Caco-2 (cell line): ENCODE results near the gene RHBDD1. TPM values are rescaled to one million over a fixed set of nuclear protein-coding genes. Genes with fewer than 3 reads are reported as not detected.

Experiments used
- BruUV-seq: library from RNA; stranded (reverse); fragments of 400-500 nt; replicated peaks from 2 replicates; lab custom pipeline; 2021; lab: Mats Ljungman, UMichigan
- CTCF ChIA-PET: fragments of 300-600 bp; sonication (Branson Sonifier 250); formaldehyde crosslinking; loops from one replicate; lab custom pipeline; 2022; ENCODE audit warnings: antibody characterized with exemption; lab: Charles Lee
- POLR2A ChIA-PET: fragments of 300-600 bp; sonication (Branson Sonifier 250); formaldehyde crosslinking; loops from one replicate; lab custom pipeline; 2022; ENCODE audit warnings: antibody characterized with exemption; lab: Charles Lee
- DNase-seq, 2 experiments: peaks; one replicate each; pipeline versions ENCODE4 v3.0.0 to v3.0.0-alpha.2; 2020 to 2022
- H3K27me3 ChIP-seq: replicated peaks from 2 replicates; pipeline ENCODE4 v1.6.0; 2011; ENCODE audit warnings: low read length; ENCODE audit not compliant: control insufficient read depth, insufficient read depth
- H3K36me3 ChIP-seq: 2 replicates; pipeline ENCODE4 v1.5.1; 2011; ENCODE audit warnings: low read length; ENCODE audit not compliant: control insufficient read depth, insufficient read depth
- H3K4me1 ChIP-seq: fragments of 250-450 bp; sonication (Bioruptor Pico); 2 replicates; pipeline ENCODE4 v1.5.1; 2020; ENCODE audit warnings: mild to moderate bottlenecking
- H3K4me3 ChIP-seq: 2 replicates; pipeline ENCODE4 v1.5.1; 2011; ENCODE audit warnings: low read depth, mild to moderate bottlenecking, control low read depth, low read length
- H3K9me3 ChIP-seq: fragments of 250-450 bp; sonication (Bioruptor Pico); 2 replicates; pipeline ENCODE4 v1.5.1; 2020; ENCODE audit warnings: mild to moderate bottlenecking, moderate library complexity
- H3K27ac Mint-ChIP-seq: one replicate; pipeline ENCODE4 v1.8.0; 2022; ENCODE audit warnings: mixed read lengths; ENCODE audit not compliant: unreplicated experiment
- H3K27me3 Mint-ChIP-seq: one replicate; pipeline ENCODE4 v1.8.0; 2022; ENCODE audit warnings: mixed read lengths; ENCODE audit not compliant: insufficient read depth, unreplicated experiment
- H3K36me3 Mint-ChIP-seq: one replicate; pipeline ENCODE4 v1.8.0; 2022; ENCODE audit warnings: mild to moderate bottlenecking, mixed read lengths; ENCODE audit not compliant: insufficient read depth, unreplicated experiment
- H3K4me1 Mint-ChIP-seq: one replicate; pipeline ENCODE4 v1.8.0; 2022; ENCODE audit warnings: low read depth, mixed read lengths; ENCODE audit not compliant: unreplicated experiment
- H3K4me3 Mint-ChIP-seq: one replicate; pipeline ENCODE4 v1.8.0; 2022; ENCODE audit warnings: mild to moderate bottlenecking, moderate library complexity, mixed read lengths; ENCODE audit not compliant: unreplicated experiment
- H3K9me3 Mint-ChIP-seq: one replicate; pipeline ENCODE4 v1.8.0; 2022; ENCODE audit warnings: mixed read lengths; ENCODE audit not compliant: unreplicated experiment
- intact Hi-C: fragments of 100-400 bp; cut with micrococcal nuclease; formaldehyde crosslinking; loops from one replicate; pipeline ENCODE4 v1.10.0; 2022; ENCODE audit not compliant: unreplicated experiment
- total RNA-seq: library from RNA; stranded (reverse); gene quantifications from 2 replicates; pipeline ENCODE4 v1.2.3, GENCODE V29; 2022
- TF ChIP-seq, protein P1 (sequence below), 2 experiments: fragments of 200-600 bp in 1 of 2; IDR thresholded peaks; 1 replicate in 1 of 2; 2 replicates in 1 of 2; pipeline versions ENCODE4 v1.5.1 to v1.8.0; 2011 to 2022; ENCODE audit warnings: antibody characterized with exemption in 1 of 2, control low read depth in 1 of 2, inconsistent platforms in 1 of 2, low read depth in 1 of 2, low read length in 1 of 2, mild to moderate bottlenecking in 1 of 2, moderate library complexity in 1 of 2; ENCODE audit not compliant: insufficient read depth in 1 of 2, severe bottlenecking in 1 of 2, unreplicated experiment in 1 of 2

Gene RHBDD1
- total RNA-seq, 1 experiment from 2014 or later: 14.3 TPM

DNA sequence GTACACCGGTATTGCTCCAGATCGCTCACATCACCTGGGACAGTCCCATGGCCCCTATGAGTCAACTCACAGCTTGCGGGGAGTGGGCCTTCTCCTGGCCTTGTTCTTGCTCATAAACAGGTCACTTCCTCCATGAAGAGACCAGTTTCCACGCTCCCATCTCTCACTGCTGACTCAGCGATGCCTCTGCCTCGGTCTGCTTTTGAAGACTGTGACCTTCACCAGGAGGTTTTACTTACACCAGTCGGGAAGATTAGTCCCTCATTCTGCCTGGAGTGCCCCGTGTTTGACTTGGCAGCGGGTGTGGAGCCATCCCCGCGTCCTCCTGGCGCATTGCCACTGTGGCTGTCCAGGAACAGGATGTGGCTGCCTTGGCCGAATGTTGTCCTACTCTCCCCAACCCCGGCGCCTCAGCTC lies 159.8 kb downstream of the RHBDD1 start:
- BruUV-seq: no TSS peak
- H3K27ac Mint-ChIP-seq: no peak overlapping the region
- H3K4me1 Mint-ChIP-seq: no peaks in the 10 kb centered on the region
- ChIA-PET POLR2A (no interaction called here), CTCF (no interaction called here)
- Histone ChIP-seq H3K4me1 (no peaks in the 10 kb centered on the region), H3K9me3 (no peaks in the 10 kb centered on the region), H3K27me3 (no peaks in the 10 kb centered on the region), H3K4me3 (no peak overlapping the region), H3K36me3 (no peaks in the 10 kb centered on the region)
- H3K4me3 Mint-ChIP-seq: no peak overlapping the region
- DNase-seq: no peak
- H3K9me3 Mint-ChIP-seq: no peaks in the 10 kb centered on the region
- H3K27me3 Mint-ChIP-seq: no peaks in the 10 kb centered on the region
- no peaks in the 10 kb centered on the region for H3K36me3 Mint-ChIP-seq
- intact Hi-C loops: no loop called here
- TF ChIP-seq, protein P1, sequence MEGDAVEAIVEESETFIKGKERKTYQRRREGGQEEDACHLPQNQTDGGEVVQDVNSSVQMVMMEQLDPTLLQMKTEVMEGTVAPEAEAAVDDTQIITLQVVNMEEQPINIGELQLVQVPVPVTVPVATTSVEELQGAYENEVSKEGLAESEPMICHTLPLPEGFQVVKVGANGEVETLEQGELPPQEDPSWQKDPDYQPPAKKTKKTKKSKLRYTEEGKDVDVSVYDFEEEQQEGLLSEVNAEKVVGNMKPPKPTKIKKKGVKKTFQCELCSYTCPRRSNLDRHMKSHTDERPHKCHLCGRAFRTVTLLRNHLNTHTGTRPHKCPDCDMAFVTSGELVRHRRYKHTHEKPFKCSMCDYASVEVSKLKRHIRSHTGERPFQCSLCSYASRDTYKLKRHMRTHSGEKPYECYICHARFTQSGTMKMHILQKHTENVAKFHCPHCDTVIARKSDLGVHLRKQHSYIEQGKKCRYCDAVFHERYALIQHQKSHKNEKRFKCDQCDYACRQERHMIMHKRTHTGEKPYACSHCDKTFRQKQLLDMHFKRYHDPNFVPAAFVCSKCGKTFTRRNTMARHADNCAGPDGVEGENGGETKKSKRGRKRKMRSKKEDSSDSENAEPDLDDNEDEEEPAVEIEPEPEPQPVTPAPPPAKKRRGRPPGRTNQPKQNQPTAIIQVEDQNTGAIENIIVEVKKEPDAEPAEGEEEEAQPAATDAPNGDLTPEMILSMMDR (IDR thresholded peaks at IDR 0.05; ENCODE audit: insufficient read depth in 1 of 2, low read depth in 1 of 2, low read length in 1 of 2, severe bottlenecking in 1 of 2, unreplicated experiment in 1 of 2): no peak

DNA sequence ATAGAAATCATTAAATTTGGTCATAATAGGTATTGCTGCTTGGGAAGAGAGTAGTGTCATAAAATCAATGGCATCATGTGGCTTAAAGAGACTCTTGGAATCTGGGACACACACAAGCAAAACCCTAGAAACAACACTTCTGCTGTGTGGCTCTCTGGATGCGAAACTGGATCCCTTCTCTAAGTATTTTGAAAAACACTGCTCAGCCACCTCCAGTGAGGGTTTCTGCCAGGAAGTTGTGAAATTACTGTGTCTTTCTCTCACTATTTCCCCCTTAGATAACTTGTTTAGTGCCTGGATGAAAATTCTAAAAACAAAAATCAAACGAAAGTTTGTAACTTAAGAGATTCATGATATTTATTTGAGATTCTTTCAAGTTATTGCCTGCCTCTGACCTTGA lies 163.8 kb downstream of the RHBDD1 start:
- Mint-ChIP-seq H3K4me3 (no peak overlapping the region), H3K4me1 (no peaks in the 10 kb centered on the region), H3K27me3 (no peaks in the 10 kb centered on the region), H3K27ac (no peak overlapping the region), H3K9me3 (no peaks in the 10 kb centered on the region), H3K36me3 (peaks cover 6% of the 10 kb centered on the region)
- no peaks in the 10 kb centered on the region for H3K36me3 ChIP-seq
- ChIA-PET CTCF (no interaction called here), POLR2A (no interaction called here)
- TF ChIP-seq, protein P1 (IDR thresholded peaks at IDR 0.05; ENCODE audit: insufficient read depth in 1 of 2, low read depth in 1 of 2, low read length in 1 of 2, severe bottlenecking in 1 of 2, unreplicated experiment in 1 of 2): no peak
- H3K4me1 ChIP-seq: no peaks in the 10 kb centered on the region
- no peaks in the 10 kb centered on the region for H3K9me3 ChIP-seq
- no TSS peak for BruUV-seq
- no peak overlapping the region for H3K4me3 ChIP-seq
- intact Hi-C loops: no loop called here
- no peaks in the 10 kb centered on the region for H3K27me3 ChIP-seq
- no peak for DNase-seq

DNA sequence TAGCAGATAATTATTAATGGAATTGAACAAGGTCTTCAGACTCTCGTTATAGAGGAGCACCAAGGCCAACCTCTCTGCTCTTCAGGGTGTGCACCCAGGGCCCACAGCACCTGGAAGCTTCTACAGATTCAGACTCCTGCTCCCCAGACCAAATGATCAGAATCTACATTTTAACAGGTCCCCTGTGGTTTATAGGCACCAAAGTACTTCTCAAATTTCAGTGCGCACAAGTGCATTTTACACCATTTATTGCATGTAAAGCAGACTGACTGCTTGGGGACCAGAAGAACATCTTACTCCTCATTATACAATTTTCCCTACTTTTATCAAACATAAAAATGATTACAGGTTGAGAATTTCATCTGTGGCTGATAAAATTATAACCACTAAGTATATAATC lies 164.3 kb downstream of the RHBDD1 start:
- Histone ChIP-seq H3K4me1 (no peaks in the 10 kb centered on the region), H3K36me3 (no peaks in the 10 kb centered on the region), H3K9me3 (no peaks in the 10 kb centered on the region), H3K27me3 (no peaks in the 10 kb centered on the region), H3K4me3 (no peak overlapping the region)
- Mint-ChIP-seq H3K4me3 (no peak overlapping the region), H3K4me1 (no peaks in the 10 kb centered on the region), H3K27ac (no peak overlapping the region), H3K36me3 (peaks cover 6% of the 10 kb centered on the region), H3K9me3 (no peaks in the 10 kb centered on the region), H3K27me3 (no peaks in the 10 kb centered on the region)
- ChIA-PET POLR2A (no interaction called here), CTCF (no interaction called here)
- intact Hi-C loops: no loop called here
- TF ChIP-seq, protein P1 (IDR thresholded peaks at IDR 0.05; ENCODE audit: insufficient read depth in 1 of 2, low read depth in 1 of 2, low read length in 1 of 2, severe bottlenecking in 1 of 2, unreplicated experiment in 1 of 2): no peak
- DNase-seq: no peak
- no TSS peak for BruUV-seq
